ENCODE data around the gene PLEKHM1.

The PLEKHM1 gene

GRCh38 chr17:45398800-45399199 lies 91.7 kb downstream of the PLEKHM1 start:
- no peak for DNase-seq (ENCODE audit: low read depth)

GRCh38 chr17:45397796-45398195 lies 92.7 kb downstream of the PLEKHM1 start:
- no peak for DNase-seq (ENCODE audit: low read depth)

- DNase-seq (ENCODE audit: low read depth): no peak
Observed at GRCh38 chr17:45396496-45397205, 93.9 kb downstream of the PLEKHM1 start.

- no peak for DNase-seq (ENCODE audit: low read depth)
Observed at GRCh38 chr17:45395569-45396415, 94.7 kb downstream of the PLEKHM1 start.

- peak; percentile 85 for DNase-seq (ENCODE audit: low read depth)
Observed at GRCh38 chr17:45394913-45395568, 95.5 kb downstream of the PLEKHM1 start.

- DNase-seq (ENCODE audit: low read depth): no peak
Observed at GRCh38 chr17:45394564-45394912, 96.0 kb downstream of the PLEKHM1 start.

- DNase-seq (ENCODE audit: low read depth): no peak
Observed at GRCh38 chr17:45394091-45394490, 96.4 kb downstream of the PLEKHM1 start.

GRCh38 chr17:45393411-45393810 lies 97.1 kb downstream of the PLEKHM1 start:
- DNase-seq (ENCODE audit: low read depth): no peak

GRCh38 chr17:45391918-45392317 lies 98.6 kb downstream of the PLEKHM1 start:
- no peak for DNase-seq (ENCODE audit: low read depth)

GRCh38 chr17:45391291-45391690 lies 99.2 kb downstream of the PLEKHM1 start:
- no peak for DNase-seq (ENCODE audit: low read depth)

- no peak for DNase-seq (ENCODE audit: low read depth)
Observed at GRCh38 chr17:45389354-45389753, 101.2 kb downstream of the PLEKHM1 start.

- no peak for DNase-seq (ENCODE audit: low read depth)
Observed at GRCh38 chr17:45388604-45389325, 101.8 kb downstream of the PLEKHM1 start.

GRCh38 chr17:45387739-45388138 lies 102.8 kb downstream of the PLEKHM1 start:
- DNase-seq (ENCODE audit: low read depth): no peak

GRCh38 chr17:45386178-45386577 lies 104.3 kb downstream of the PLEKHM1 start:
- peak; percentile 48 for DNase-seq (ENCODE audit: low read depth)

All from amniotic epithelial cell (primary cell).